DMS53 (cell line): ENCODE data around the gene TRIM7.
"Not testable (repeated sequence)": the region's sequence is repeated elsewhere in the genome, so short reads cannot be mapped to it uniquely, and the experiment has no call there.

Source experiments
- DNase-seq: peaks from one replicate; lab custom pipeline; 2025; lab: John Stamatoyannopoulos, UW

Gene TRIM7

DNA sequence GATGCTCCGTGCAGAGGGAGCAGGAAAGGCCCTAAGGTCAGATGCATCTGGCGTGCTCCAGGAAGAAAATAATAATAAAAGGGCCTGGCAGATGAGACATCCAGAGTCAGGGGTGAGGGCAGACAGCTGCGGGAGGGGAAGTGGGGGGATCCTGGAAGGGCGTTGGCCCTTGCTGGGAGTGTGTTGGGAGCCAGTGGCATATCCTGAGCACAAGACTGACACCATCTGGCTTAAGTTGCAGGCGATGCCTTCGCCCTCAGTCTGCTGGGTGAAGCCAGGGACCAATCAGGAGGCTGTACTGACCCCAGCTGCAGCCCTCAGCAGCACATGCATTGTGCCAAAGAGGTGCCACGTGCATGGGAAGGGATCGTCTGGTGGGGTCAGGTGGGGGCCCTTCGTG lies 53.9 kb downstream of the TRIM7 start:
- no peak for DNase-seq

DNA sequence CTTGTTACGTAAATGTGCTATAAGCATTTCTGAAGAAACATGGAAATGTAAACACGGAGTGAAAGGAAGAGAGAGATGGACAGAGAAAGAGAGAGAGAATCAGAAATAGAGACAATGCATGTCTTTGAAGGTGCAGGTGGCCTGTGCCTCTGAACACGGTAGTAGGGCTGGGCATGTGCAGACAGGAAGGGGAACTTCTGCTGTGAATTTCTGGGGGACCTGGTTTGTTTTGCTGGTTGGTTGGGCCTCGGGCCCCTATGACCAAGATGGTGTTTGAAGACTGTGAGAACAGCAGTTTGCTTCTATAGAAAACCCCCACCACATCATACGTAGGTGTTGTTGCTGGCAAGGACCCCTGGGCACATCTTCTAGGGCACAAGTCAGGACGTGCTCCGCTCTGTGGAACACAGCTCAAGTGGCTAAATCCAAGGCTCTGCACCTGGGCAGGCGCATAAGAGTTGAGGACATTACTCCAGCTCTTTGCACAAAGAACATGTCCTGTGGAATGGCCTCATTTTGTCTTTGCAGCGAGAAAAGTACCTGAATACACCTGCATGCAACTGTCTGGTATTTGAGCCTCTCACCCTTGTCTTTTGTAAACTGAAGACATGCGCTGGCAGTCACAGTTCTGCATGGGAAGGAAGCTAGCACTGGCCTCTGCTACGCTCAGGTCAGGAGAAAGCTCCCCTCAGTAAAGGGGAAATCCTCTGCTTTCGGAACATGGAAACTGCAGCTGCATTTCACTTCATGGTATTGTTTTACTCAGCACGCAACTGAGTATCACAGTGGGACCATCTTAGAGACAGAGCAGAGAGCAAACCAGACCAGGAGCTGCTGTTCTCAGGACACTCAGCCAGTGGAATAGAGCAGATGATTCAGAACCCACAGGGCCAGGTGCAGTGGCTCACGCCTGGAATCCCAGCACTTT lies 54.9 kb downstream of the TRIM7 start:
- no peak for DNase-seq

DNA sequence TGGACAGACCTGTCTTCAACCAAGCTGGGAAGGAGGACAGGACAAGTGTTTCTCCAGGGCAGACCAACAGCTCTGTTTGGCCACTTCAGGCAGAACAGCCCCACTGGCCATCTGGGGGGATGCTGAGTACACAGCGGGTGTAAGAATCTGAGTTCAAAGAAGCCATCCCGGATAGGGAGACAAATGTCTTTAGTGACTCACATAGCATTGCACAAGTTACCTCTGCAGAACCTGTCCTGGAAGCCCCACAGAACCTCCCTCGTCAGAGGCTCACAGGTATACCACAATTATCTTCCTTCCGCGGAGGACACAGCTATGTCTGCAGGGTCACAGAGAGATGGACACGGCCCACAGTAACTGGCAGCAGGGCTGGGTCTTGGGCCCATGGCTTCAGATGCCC lies 55.6 kb downstream of the TRIM7 start:
- no peak for DNase-seq

GRCh38 chr5:181146927-181147636 lies 57.9 kb downstream of the TRIM7 start, which contains the start of gene OR2V2:
Gene OR2V2, plus strand, starts transcription at chr5:181147586. Its CDS starts 7,357 bp downstream, at chr5:181154943.
- not testable (repeated sequence) for DNase-seq

DNA sequence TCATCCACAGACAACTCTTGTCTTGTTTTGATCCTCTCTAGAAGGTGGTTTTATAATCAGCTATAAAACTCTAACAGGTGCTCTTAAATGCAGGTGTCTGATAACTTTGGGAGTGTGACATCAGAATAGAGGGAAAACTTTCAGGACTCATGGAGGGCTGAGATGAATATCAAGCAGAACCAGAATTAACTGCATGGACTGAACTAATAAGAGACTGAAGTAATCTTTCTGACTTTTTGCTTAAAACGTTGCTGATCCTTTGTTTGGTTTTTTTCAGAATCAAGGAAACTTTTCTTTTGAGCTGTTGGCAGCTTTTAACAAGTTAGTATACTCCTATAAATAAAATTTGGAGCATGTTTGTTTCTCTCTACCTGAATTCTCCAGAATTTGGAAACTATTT lies 59.9 kb downstream of the TRIM7 start:
- DNase-seq, result no peak
